OCI-M2 (cell line): ENCODE results near the gene CWH43.
"Not testable (repeated sequence)": the region's sequence is repeated elsewhere in the genome, so short reads cannot be mapped to it uniquely, and the experiment has no call there.

Experiments
- DNase-seq: peaks from one replicate; lab custom pipeline; 2025; ENCODE audit not compliant: unreplicated experiment; lab: John Stamatoyannopoulos, UW

Gene CWH43

GRCh38 chr4:49096215-49096614 lies 110.1 kb downstream of the CWH43 start:
- DNase-seq: not testable (repeated sequence)

GRCh38 chr4:49096627-49097026 lies 110.6 kb downstream of the CWH43 start:
- DNase-seq: not testable (repeated sequence)

- not testable (repeated sequence) for DNase-seq
These were observed 111.0 kb downstream of the CWH43 start for GRCh38 chr4:49097071-49097470.

GRCh38 chr4:49097505-49097904 lies 111.4 kb downstream of the CWH43 start:
- not testable (repeated sequence) for DNase-seq

GRCh38 chr4:49098034-49098759 lies 112.1 kb downstream of the CWH43 start:
- not testable (repeated sequence) for DNase-seq

- DNase-seq: not testable (repeated sequence)
These were observed 113.9 kb downstream of the CWH43 start for GRCh38 chr4:49099831-49100444.

- DNase-seq: not testable (repeated sequence)
These were observed 116.3 kb downstream of the CWH43 start for GRCh38 chr4:49102344-49102898.

- DNase-seq: not testable (repeated sequence)
These were observed 117.5 kb downstream of the CWH43 start for GRCh38 chr4:49103436-49104136.

GRCh38 chr4:49104231-49104930 lies 118.3 kb downstream of the CWH43 start:
- not testable (repeated sequence) for DNase-seq

GRCh38 chr4:49105248-49105904 lies 119.3 kb downstream of the CWH43 start:
- DNase-seq: not testable (repeated sequence)

GRCh38 chr4:49107262-49107661 lies 121.2 kb downstream of the CWH43 start:
- not testable (repeated sequence) for DNase-seq

GRCh38 chr4:49108183-49108978 lies 122.3 kb downstream of the CWH43 start:
- DNase-seq: not testable (repeated sequence)

- DNase-seq: not testable (repeated sequence)
These were observed 123.6 kb downstream of the CWH43 start for GRCh38 chr4:49109567-49110166.

GRCh38 chr4:49110579-49110978 lies 124.5 kb downstream of the CWH43 start:
- DNase-seq: not testable (repeated sequence)
